H1 (cell line): ENCODE results near the gene SLC4A8. TPM values are rescaled to one million over a fixed set of nuclear protein-coding genes. Genes with fewer than 3 reads are reported as not detected.

Source experiments
- CEBPB ChIP-seq: IDR thresholded peaks from 2 replicates; pipeline ENCODE4 v1.6.1; 2012; ENCODE audit warnings: low read depth, low read length
- CHD1 ChIP-seq: IDR thresholded peaks from 2 replicates; pipeline ENCODE4 v1.6.1; 2012; ENCODE audit warnings: low read depth, low read length, improper control_type of control experiment
- CHD7 ChIP-seq: fragments of 300-600 bp; sonication (generic); IDR thresholded peaks from 2 replicates; pipeline ENCODE4 v1.7.1; 2012; ENCODE audit warnings: low read length, moderate library complexity, mild to moderate bottlenecking, inconsistent platforms; ENCODE audit not compliant: insufficient replicate concordance
- RFX5 ChIP-seq: IDR thresholded peaks from 2 replicates; pipeline ENCODE4 v1.6.1; 2011; ENCODE audit warnings: low read depth, low read length, improper control_type of control experiment, borderline replicate concordance
- SIRT6 ChIP-seq: IDR thresholded peaks from one replicate; pipeline ENCODE4 v1.7.1; 2012; ENCODE audit warnings: low read length, inconsistent platforms
- SIX5 ChIP-seq: IDR thresholded peaks from 2 replicates; pipeline ENCODE4 v1.6.1; 2011; ENCODE audit warnings: mild to moderate bottlenecking, low read depth, low read length
- TAF1 ChIP-seq: IDR thresholded peaks from 2 replicates; pipeline ENCODE4 v1.6.1; 2011; ENCODE audit warnings: mild to moderate bottlenecking, low read depth, low read length
- TEAD4 ChIP-seq: IDR thresholded peaks from 2 replicates; pipeline ENCODE4 v1.6.1; 2012; ENCODE audit warnings: low read depth, low read length, inconsistent platforms, mixed read lengths
- polyA plus RNA-seq, 7 experiments: library from polyadenylated mRNA; depleted of rRNA in 3 of 7; stranded (reverse) in 5 of 7; unstranded in 2 of 7; fragments of >200 nt in 5 of 7; fragments of 200-250 nt in 2 of 7; gene quantifications; 1 replicate in 5 of 7; 2 replicates in 1 of 7; 4 replicates in 1 of 7; pipeline versions ENCODE4 v1.2.1 to v1.2.3, GENCODE V29; 2011 to 2013; ENCODE audit warnings: missing spikeins in 2 of 7, mixed read lengths in 2 of 7
- total RNA-seq: library from RNA; stranded (reverse); fragmentation: NEBNext Ultra II Directional; extraction: Animal tissue kit (Norgen Biotek cat#: 25700); gene quantifications from 2 replicates; pipeline ENCODE4 v1.2.1, GENCODE V29; 2021

SLC4A8 gene
- total and polyA plus RNA-seq, 2 of the 8 experiments (the other 6 are each of a cell fraction or from before 2014, with no cell fraction given) = 11.2 to 13.4 TPM

GRCh38 chr12:51524386-51524901 is 99.8 kb downstream of the SLC4A8 start (continued):
- TF ChIP-seq CHD7 = no peak
- TF ChIP-seq CEBPB = no peak
- no peak for TF ChIP-seq CHD1
- TF ChIP-seq SIX5 = no peak
- no peak for TF ChIP-seq SIRT6
- TF ChIP-seq RFX5 = no peak
- no peak for TF ChIP-seq TAF1
- no peak for TF ChIP-seq TEAD4
